ENCODE measurements around the gene TTC23L.

The TTC23L gene

GRCh38 chr5:34833090-34833489 is 5.9 kb upstream of the TTC23L start:
- DNase-seq (ENCODE audit: low read depth) = no peak

- DNase-seq (ENCODE audit: low read depth) = no peak
Observed at GRCh38 chr5:34833976-34834793, 4.8 kb upstream of the TTC23L start.

GRCh38 chr5:34834794-34835089 is 4.2 kb upstream of the TTC23L start:
- no peak for DNase-seq (ENCODE audit: low read depth)

- DNase-seq (ENCODE audit: low read depth) = no peak
Observed at GRCh38 chr5:34835664-34836063, 3.3 kb upstream of the TTC23L start.

- no peak for DNase-seq (ENCODE audit: low read depth)
Observed at GRCh38 chr5:34841816-34842215, 2.9 kb downstream of the TTC23L start.

- DNase-seq (ENCODE audit: low read depth) = no peak
Observed at GRCh38 chr5:34842554-34842953, 3.6 kb downstream of the TTC23L start.

GRCh38 chr5:34843497-34843896 is 4.5 kb downstream of the TTC23L start:
- no peak for DNase-seq (ENCODE audit: low read depth)

- no peak for DNase-seq (ENCODE audit: low read depth)
Observed at GRCh38 chr5:34844106-34844505, 5.1 kb downstream of the TTC23L start.

- DNase-seq (ENCODE audit: low read depth) = no peak
Observed at GRCh38 chr5:34844999-34845398, 6.0 kb downstream of the TTC23L start.

- no peak for DNase-seq (ENCODE audit: low read depth)
Observed at GRCh38 chr5:34847056-34847455, 8.1 kb downstream of the TTC23L start.

- no peak for DNase-seq (ENCODE audit: low read depth)
Observed at GRCh38 chr5:34847552-34847951, 8.6 kb downstream of the TTC23L start.

GRCh38 chr5:34848230-34848629 is 9.3 kb downstream of the TTC23L start:
- no peak for DNase-seq (ENCODE audit: low read depth)

- no peak for DNase-seq (ENCODE audit: low read depth)
Observed at GRCh38 chr5:34849253-34849652, 10.3 kb downstream of the TTC23L start.

GRCh38 chr5:34854459-34855174 is 15.7 kb downstream of the TTC23L start:
- no peak for DNase-seq (ENCODE audit: low read depth)

GRCh38 chr5:34857161-34857560 is 18.2 kb downstream of the TTC23L start:
- no peak for DNase-seq (ENCODE audit: low read depth)

- DNase-seq (ENCODE audit: low read depth) = no peak
Observed at GRCh38 chr5:34857894-34858293, 18.9 kb downstream of the TTC23L start.

GRCh38 chr5:34858790-34859189 is 19.8 kb downstream of the TTC23L start:
- DNase-seq (ENCODE audit: low read depth) = no peak

- DNase-seq (ENCODE audit: low read depth) = no peak
Observed at GRCh38 chr5:34859253-34859652, 20.3 kb downstream of the TTC23L start.

GRCh38 chr5:34863946-34864345 is 25.0 kb downstream of the TTC23L start:
- DNase-seq (ENCODE audit: low read depth) = no peak

GRCh38 chr5:34865091-34865490 is 26.1 kb downstream of the TTC23L start:
- DNase-seq (ENCODE audit: low read depth) = no peak

- DNase-seq (ENCODE audit: low read depth) = no peak
Observed at GRCh38 chr5:34866989-34867471, 28.1 kb downstream of the TTC23L start.

- no peak for DNase-seq (ENCODE audit: low read depth)
Observed at GRCh38 chr5:34867660-34868059, 28.7 kb downstream of the TTC23L start.

GRCh38 chr5:34868791-34869190 is 29.8 kb downstream of the TTC23L start:
- DNase-seq (ENCODE audit: low read depth) = no peak

- DNase-seq (ENCODE audit: low read depth) = no peak
Observed at GRCh38 chr5:34869256-34869655, 30.3 kb downstream of the TTC23L start.
